ENCODE measurements around the gene ZNF493. TPM values are rescaled to one million over a fixed set of nuclear protein-coding genes. Genes with fewer than 3 reads are reported as not detected.
A peak's percentile ranks its signal among the peaks of the same experiment; 100 is the strongest.

ZNF493 gene
- 11.0 TPM for polyA plus RNA-seq (2013, experiment 1 of 2)
- polyA plus RNA-seq (2013, experiment 2 of 2) = 11.2 TPM

GRCh38 chr19:21396893-21397572 lies at the start of gene ZNF493:
ZNF493 (plus strand) TSS chr19:21397133; CDS start chr19:21397238, 105 bp downstream.
- no peaks in the 10 kb centered on the region for H3K27me3 ChIP-seq (ENCODE audit: insufficient read depth, low read length)
- peak within 1 kb of the TSS; percentile 88 for H3K9ac ChIP-seq (ENCODE audit: low read depth, low read length)
- peak within 1 kb of the TSS; percentile 29 for H3K27ac ChIP-seq (ENCODE audit: low read depth, low read length)
- peaks cover 30% of the 10 kb centered on the region for H3K36me3 ChIP-seq (ENCODE audit: insufficient read depth, low read length)
- peaks cover 4% of the 10 kb centered on the region; the same call in 1 of the 2 replicates for H3K4me1 ChIP-seq (ENCODE audit: insufficient read depth, low read length)
- H3K9me3 ChIP-seq (ENCODE audit: insufficient read depth, low read depth, low read length) = no peaks in the 10 kb centered on the region; the same call in 1 of the 2 replicates
- H3K4me3 ChIP-seq (ENCODE audit: low read length) = peak within 1 kb of the TSS; percentile 82
- WGBS = 2% methylated on average over 31 of the region's 31 CpGs

GRCh38 chr19:21352830-21353229 lies 44.1 kb upstream of the ZNF493 start:
- no peaks in the 10 kb centered on the region for H3K36me3 ChIP-seq (ENCODE audit: insufficient read depth, low read length)
- no peaks in the 10 kb centered on the region for H3K4me1 ChIP-seq (ENCODE audit: insufficient read depth, low read length)
- no peak overlapping the region for H3K4me3 ChIP-seq (ENCODE audit: low read length)
- peaks cover 16% of the 10 kb centered on the region for H3K9me3 ChIP-seq (ENCODE audit: insufficient read depth, low read depth, low read length)
- no peak overlapping the region for H3K9ac ChIP-seq (ENCODE audit: low read depth, low read length)
- no CpG with 5 or more reads among the region's 2 CpGs for WGBS
- no peak overlapping the region for H3K27ac ChIP-seq (ENCODE audit: low read depth, low read length)
- H3K27me3 ChIP-seq (ENCODE audit: insufficient read depth, low read length) = no peaks in the 10 kb centered on the region

DNA sequence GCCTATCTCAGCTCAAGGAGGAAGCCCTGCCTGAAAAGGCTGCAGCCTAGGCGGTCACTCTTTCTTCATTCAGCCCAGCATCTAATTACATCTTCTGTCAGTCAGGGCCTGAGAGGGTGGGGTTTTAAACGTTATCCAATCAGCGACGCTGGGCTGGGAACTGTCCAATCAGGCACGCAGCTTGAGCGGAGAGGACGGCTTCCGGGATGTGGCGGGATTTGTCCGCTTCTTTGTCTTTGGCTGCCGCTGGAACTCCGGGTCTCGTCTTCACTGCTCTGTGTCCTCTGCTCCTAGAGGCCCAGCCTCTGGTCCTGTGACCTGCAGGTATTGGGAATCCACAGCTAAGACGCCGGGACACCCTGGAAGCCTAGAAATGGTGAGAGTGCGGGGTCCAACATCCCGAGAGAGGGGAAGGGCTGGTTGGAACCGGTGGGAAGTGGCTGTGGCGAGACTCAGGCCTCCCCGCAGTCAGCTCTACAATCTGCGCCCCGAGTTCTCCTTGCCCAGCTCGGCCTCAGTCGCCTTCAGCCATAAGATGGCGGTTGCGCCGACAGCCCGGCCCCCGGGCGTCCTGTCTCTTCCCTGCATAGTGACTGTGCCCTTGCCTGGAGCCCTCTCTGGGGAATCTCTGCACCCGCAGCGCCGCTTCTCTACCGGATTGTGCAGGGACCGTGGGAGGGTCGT lies 38.0 kb upstream of the ZNF493 start, which contains the start of gene ZNF738:
TSS of gene ZNF738 (plus strand) at position 233 of the 684 bp plus-strand sequence. CDS start at position 374, 141 bp downstream.
- Histone ChIP-seq H3K4me3 (ENCODE audit: low read length) (peak within 1 kb of the TSS; percentile 89), H3K36me3 (ENCODE audit: insufficient read depth, low read length) (peaks cover 37% of the 10 kb centered on the region), H3K9me3 (ENCODE audit: insufficient read depth, low read depth, low read length) (no peaks in the 10 kb centered on the region), H3K4me1 (ENCODE audit: insufficient read depth, low read length) (no peaks in the 10 kb centered on the region), H3K27ac (ENCODE audit: low read depth, low read length) (peak within 1 kb of the TSS; percentile 97), H3K9ac (ENCODE audit: low read depth, low read length) (peak within 1 kb of the TSS; percentile 99), H3K27me3 (ENCODE audit: insufficient read depth, low read length) (no peaks in the 10 kb centered on the region)
- under 1% methylated on average over 36 of the region's 36 CpGs for WGBS

- H3K9me3 ChIP-seq (ENCODE audit: insufficient read depth, low read depth, low read length) = no peaks in the 10 kb centered on the region
- no peak overlapping the region for H3K4me3 ChIP-seq (ENCODE audit: low read length)
- H3K27me3 ChIP-seq (ENCODE audit: insufficient read depth, low read length) = no peaks in the 10 kb centered on the region
- 93% methylated on average over 3 of the region's 3 CpGs for WGBS
- H3K27ac ChIP-seq (ENCODE audit: low read depth, low read length) = no peak overlapping the region
- no peak overlapping the region for H3K9ac ChIP-seq (ENCODE audit: low read depth, low read length)
- H3K4me1 ChIP-seq (ENCODE audit: insufficient read depth, low read length) = no peaks in the 10 kb centered on the region
- peaks cover 69% of the 10 kb centered on the region for H3K36me3 ChIP-seq (ENCODE audit: insufficient read depth, low read length)
These were observed 34.6 kb upstream of the ZNF493 start for GRCh38 chr19:21362291-21362690.

- Histone ChIP-seq H3K9ac (ENCODE audit: low read depth, low read length) (no peak overlapping the region), H3K36me3 (ENCODE audit: insufficient read depth, low read length) (peaks cover 47% of the 10 kb centered on the region), H3K4me3 (ENCODE audit: low read length) (no peak overlapping the region), H3K4me1 (ENCODE audit: insufficient read depth, low read length) (no peaks in the 10 kb centered on the region), H3K27ac (ENCODE audit: low read depth, low read length) (no peak overlapping the region), H3K27me3 (ENCODE audit: insufficient read depth, low read length) (no peaks in the 10 kb centered on the region), H3K9me3 (ENCODE audit: insufficient read depth, low read depth, low read length) (peaks cover 97% of the 10 kb centered on the region)
- 100% methylated on average over 1 of the region's 4 CpGs for WGBS
These were observed 12.9 kb upstream of the ZNF493 start for GRCh38 chr19:21383980-21384582.

- no peak overlapping the region for H3K9ac ChIP-seq (ENCODE audit: low read depth, low read length)
- H3K27ac ChIP-seq (ENCODE audit: low read depth, low read length) = no peak overlapping the region
- peaks cover 28% of the 10 kb centered on the region for H3K36me3 ChIP-seq (ENCODE audit: insufficient read depth, low read length)
- 92% methylated on average over 10 of the region's 10 CpGs for WGBS
- no peaks in the 10 kb centered on the region for H3K27me3 ChIP-seq (ENCODE audit: insufficient read depth, low read length)
- H3K9me3 ChIP-seq (ENCODE audit: insufficient read depth, low read depth, low read length) = no peaks in the 10 kb centered on the region; the same call in 1 of the 2 replicates
- H3K4me3 ChIP-seq (ENCODE audit: low read length) = no peak overlapping the region
- H3K4me1 ChIP-seq (ENCODE audit: insufficient read depth, low read length) = peaks cover 4% of the 10 kb centered on the region; the same call in 1 of the 2 replicates
These were observed 812 bp upstream of the ZNF493 start for GRCh38 chr19:21396121-21396520.

GRCh38 chr19:21398851-21399250 lies 1.9 kb downstream of the ZNF493 start:
- H3K9ac ChIP-seq (ENCODE audit: low read depth, low read length) = no peak overlapping the region
- no peaks in the 10 kb centered on the region for H3K27me3 ChIP-seq (ENCODE audit: insufficient read depth, low read length)
- H3K4me3 ChIP-seq (ENCODE audit: low read length) = no peak overlapping the region
- no peak overlapping the region for H3K27ac ChIP-seq (ENCODE audit: low read depth, low read length)
- H3K4me1 ChIP-seq (ENCODE audit: insufficient read depth, low read length) = peaks cover 4% of the 10 kb centered on the region; the same call in 1 of the 2 replicates
- 97% methylated on average over 5 of the region's 5 CpGs for WGBS
- H3K36me3 ChIP-seq (ENCODE audit: insufficient read depth, low read length) = peaks cover 37% of the 10 kb centered on the region
- no peaks in the 10 kb centered on the region for H3K9me3 ChIP-seq (ENCODE audit: insufficient read depth, low read depth, low read length)

DNA sequence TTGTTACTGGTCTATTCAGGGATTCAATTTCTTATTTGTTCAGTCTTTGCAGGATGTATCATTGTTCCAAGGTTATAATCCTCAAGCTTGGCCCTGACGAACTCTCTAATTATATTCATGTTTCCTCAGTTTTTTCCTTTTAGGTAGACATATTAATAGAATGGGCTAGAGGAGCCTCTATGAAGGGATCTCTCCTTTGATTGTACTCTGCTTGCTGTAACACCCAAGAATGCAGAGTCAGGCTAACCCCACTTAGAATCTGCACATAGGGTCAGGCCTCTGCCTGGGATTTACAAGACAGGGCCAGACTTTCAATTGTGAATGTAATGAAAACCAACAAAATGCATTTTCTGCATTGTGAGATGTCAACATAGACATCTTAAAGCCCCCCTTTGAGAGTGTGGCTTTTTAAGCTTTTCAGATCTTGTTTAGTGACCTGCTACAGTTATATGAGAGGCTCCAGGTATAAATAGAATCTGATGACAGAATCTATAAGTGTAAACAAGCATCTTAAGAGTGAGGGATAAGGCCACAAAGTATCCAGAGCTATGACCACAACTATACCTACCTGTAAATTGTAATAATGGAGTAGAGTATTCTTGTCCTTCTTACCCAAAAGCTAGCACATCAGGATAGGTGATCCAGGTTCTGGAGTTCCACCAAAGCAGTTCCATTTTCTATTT lies 5.5 kb downstream of the ZNF493 start:
- H3K9ac ChIP-seq (ENCODE audit: low read depth, low read length) = no peak overlapping the region
- H3K4me3 ChIP-seq (ENCODE audit: low read length) = no peak overlapping the region
- no CpG with 5 or more reads among the region's 1 CpG for WGBS
- no peaks in the 10 kb centered on the region for H3K9me3 ChIP-seq (ENCODE audit: insufficient read depth, low read depth, low read length)
- H3K4me1 ChIP-seq (ENCODE audit: insufficient read depth, low read length) = peaks cover 4% of the 10 kb centered on the region; the same call in 1 of the 2 replicates
- no peak overlapping the region for H3K27ac ChIP-seq (ENCODE audit: low read depth, low read length)
- peaks cover 56% of the 10 kb centered on the region for H3K36me3 ChIP-seq (ENCODE audit: insufficient read depth, low read length)
- H3K27me3 ChIP-seq (ENCODE audit: insufficient read depth, low read length) = no peaks in the 10 kb centered on the region

GRCh38 chr19:21410166-21410565 lies 13.2 kb downstream of the ZNF493 start:
- Histone ChIP-seq H3K9ac (ENCODE audit: low read depth, low read length) (no peak overlapping the region), H3K27ac (ENCODE audit: low read depth, low read length) (no peak overlapping the region), H3K9me3 (ENCODE audit: insufficient read depth, low read depth, low read length) (peaks cover 21% of the 10 kb centered on the region; the same call in 1 of the 2 replicates), H3K36me3 (ENCODE audit: insufficient read depth, low read length) (peaks cover 88% of the 10 kb centered on the region), H3K4me1 (ENCODE audit: insufficient read depth, low read length) (no peaks in the 10 kb centered on the region), H3K27me3 (ENCODE audit: insufficient read depth, low read length) (no peaks in the 10 kb centered on the region), H3K4me3 (ENCODE audit: low read length) (no peak overlapping the region)
- no CpG with 5 or more reads among the region's 1 CpG for WGBS

- no peaks in the 10 kb centered on the region for H3K4me1 ChIP-seq (ENCODE audit: insufficient read depth, low read length)
- H3K27ac ChIP-seq (ENCODE audit: low read depth, low read length) = no peak overlapping the region
- no peak overlapping the region for H3K4me3 ChIP-seq (ENCODE audit: low read length)
- no peaks in the 10 kb centered on the region for H3K27me3 ChIP-seq (ENCODE audit: insufficient read depth, low read length)
- H3K36me3 ChIP-seq (ENCODE audit: insufficient read depth, low read length) = peaks cover 45% of the 10 kb centered on the region
- peaks cover 81% of the 10 kb centered on the region for H3K9me3 ChIP-seq (ENCODE audit: insufficient read depth, low read depth, low read length)
- H3K9ac ChIP-seq (ENCODE audit: low read depth, low read length) = no peak overlapping the region
These were observed 25.3 kb downstream of the ZNF493 start for GRCh38 chr19:21422244-21422643.
